ENCODE results near the gene ZSCAN31. TPM values are rescaled to one million over a fixed set of nuclear protein-coding genes. Genes with fewer than 3 reads are reported as not detected.

Gene ZSCAN31
- total and polyA plus RNA-seq, 10 of the 15 experiments (the other 5 are each of a cell fraction or from before 2014, with no cell fraction given): 1.6 to 5.2 (median 2.9) TPM

- intact Hi-C loops (cut with micrococcal nuclease; ENCODE audit: unreplicated experiment) (no loop called here), in situ Hi-C loops (cut with MboI) (loop anchor here (25.0 kb wide), 1 partner anchor 1208 kb away; no protein-coding TSS in a partner anchor)
- Histone ChIP-seq H3K4me3 (no peak overlapping the region), H3K36me3 (ENCODE audit: control insufficient read depth in 2 of 2, insufficient read depth in 2 of 2, low read length in 1 of 2) (peaks cover 0 to 3% of the 10 kb centered on the region in 2 experiments; a peak in 1 of 4 replicates), H4K20me1 (ENCODE audit: control insufficient read depth, insufficient read depth) (no peaks in the 10 kb centered on the region), H3K9me3 (replicated peaks; ENCODE audit: control insufficient read depth, insufficient read depth, low read length) (no peaks in the 10 kb centered on the region), H3K79me2 (ENCODE audit: control insufficient read depth, insufficient read depth, low read length) (no peaks in the 10 kb centered on the region), H3K9ac (ENCODE audit: control insufficient read depth, insufficient read depth, low read length) (no peak overlapping the region), H3K4me1 (ENCODE audit: control insufficient read depth, insufficient read depth, low read length) (peaks cover 14% of the 10 kb centered on the region), H3K27me3 (replicated peaks in 1 of 2; ENCODE audit: control insufficient read depth in 2 of 2, insufficient read depth in 2 of 2, low read length in 1 of 2) (no peaks in the 10 kb centered on the region), H2AFZ (ENCODE audit: control insufficient read depth, low read depth, low read length) (no peak overlapping the region), H3K27ac (ENCODE audit: control insufficient read depth, insufficient read depth) (no peak overlapping the region), H3K4me2 (ENCODE audit: control insufficient read depth, insufficient read depth) (no peak overlapping the region)
- ChIA-PET SMC1A (ENCODE audit: uncharacterized antibody, unreplicated experiment) (interaction anchor here (1.3 to 3.4 kb wide), 2 partner anchors 13 to 14 kb away, joined by 3 to 35 read pairs; no protein-coding TSS in a partner anchor), POLR2A (no interaction called here), RAD21 (ENCODE audit: unreplicated experiment) (interaction anchor here (2.7 kb wide), 1 partner anchor 12 kb away, joined by 16 read pairs; no protein-coding TSS in a partner anchor), CTCF (interaction anchor here (2.1 to 3.3 kb wide), 2 partner anchors 13 to 14 kb away, joined by 7 to 27 read pairs; no protein-coding TSS in a partner anchor)
- DNase-seq (ENCODE audit: low read depth, low spot score) (no peak), ATAC-seq (no peak), FAIRE-seq (no peak)
- BruUV-seq (replicated peaks): no TSS peak
- 87% methylated on average over 2 of the region's 2 CpGs for WGBS (ENCODE audit: insufficient coverage, insufficient replicate concordance, low lambda C conversion rate, missing lambda C conversion rate)
- TF ChIP-seq IKZF1 (conservative IDR thresholded peaks at IDR 0.05) (no peak), ZNF384 (IDR thresholded peaks at IDR 0.05; ENCODE audit: borderline replicate concordance, low read depth, low read length) (no peak), POLR2AphosphoS5 (IDR thresholded peaks at IDR 0.05; ENCODE audit: low read length) (no peak), HDAC6 (IDR thresholded peaks at IDR 0.05; ENCODE audit: unreplicated experiment) (no peak), TBL1XR1 (IDR thresholded peaks at IDR 0.05; ENCODE audit: low read depth, low read length) (no peak)
These were observed 34.5 kb upstream of the ZSCAN31 start for GRCh38 chr6:28370440-28370839.

GRCh38 chr6:28369463-28369862 lies 33.5 kb upstream of the ZSCAN31 start:
- H3K9ac ChIP-seq (ENCODE audit: control insufficient read depth, insufficient read depth, low read length): no peak overlapping the region
- intact Hi-C loops (cut with micrococcal nuclease; ENCODE audit: unreplicated experiment): no loop called here
- FAIRE-seq (no peak), DNase-seq (ENCODE audit: low read depth, low spot score) (no peak), ATAC-seq (no peak)
- ChIA-PET SMC1A (ENCODE audit: uncharacterized antibody, unreplicated experiment) (interaction anchor here (1.2 kb wide), 1 partner anchor 14 kb away, joined by 3 read pairs; no protein-coding TSS in a partner anchor), RAD21 (ENCODE audit: unreplicated experiment) (no interaction called here), CTCF (no interaction called here), POLR2A (no interaction called here)
- H3K4me3 ChIP-seq: no peak overlapping the region
- peaks cover 0 to 3% of the 10 kb centered on the region in 2 experiments; a peak in 1 of 4 replicates for H3K36me3 ChIP-seq (ENCODE audit: control insufficient read depth in 2 of 2, insufficient read depth in 2 of 2, low read length in 1 of 2)
- H3K79me2 ChIP-seq (ENCODE audit: control insufficient read depth, insufficient read depth, low read length): no peaks in the 10 kb centered on the region
- peaks cover 14% of the 10 kb centered on the region for H3K4me1 ChIP-seq (ENCODE audit: control insufficient read depth, insufficient read depth, low read length)
- H3K9me3 ChIP-seq (replicated peaks; ENCODE audit: control insufficient read depth, insufficient read depth, low read length): no peaks in the 10 kb centered on the region
- 98% methylated on average over 3 of the region's 3 CpGs for WGBS (ENCODE audit: insufficient coverage, insufficient replicate concordance, low lambda C conversion rate, missing lambda C conversion rate)
- no peaks in the 10 kb centered on the region for H3K27me3 ChIP-seq (replicated peaks in 1 of 2; ENCODE audit: control insufficient read depth in 2 of 2, insufficient read depth in 2 of 2, low read length in 1 of 2)
- in situ Hi-C loops (cut with MboI): loop anchor here (25.0 kb wide), 1 partner anchor 1207 kb away; no protein-coding TSS in a partner anchor
- no peak overlapping the region for H2AFZ ChIP-seq (ENCODE audit: control insufficient read depth, low read depth, low read length)
- BruUV-seq (replicated peaks): no TSS peak
- no peak overlapping the region for H3K4me2 ChIP-seq (ENCODE audit: control insufficient read depth, insufficient read depth)
- no peaks in the 10 kb centered on the region for H4K20me1 ChIP-seq (ENCODE audit: control insufficient read depth, insufficient read depth)
- H3K27ac ChIP-seq (ENCODE audit: control insufficient read depth, insufficient read depth): no peak overlapping the region
- TF ChIP-seq, protein P1, sequence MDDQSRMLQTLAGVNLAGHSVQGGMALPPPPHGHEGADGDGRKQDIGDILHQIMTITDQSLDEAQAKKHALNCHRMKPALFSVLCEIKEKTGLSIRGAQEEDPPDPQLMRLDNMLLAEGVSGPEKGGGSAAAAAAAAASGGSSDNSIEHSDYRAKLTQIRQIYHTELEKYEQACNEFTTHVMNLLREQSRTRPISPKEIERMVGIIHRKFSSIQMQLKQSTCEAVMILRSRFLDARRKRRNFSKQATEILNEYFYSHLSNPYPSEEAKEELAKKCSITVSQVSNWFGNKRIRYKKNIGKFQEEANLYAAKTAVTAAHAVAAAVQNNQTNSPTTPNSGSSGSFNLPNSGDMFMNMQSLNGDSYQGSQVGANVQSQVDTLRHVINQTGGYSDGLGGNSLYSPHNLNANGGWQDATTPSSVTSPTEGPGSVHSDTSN (IDR thresholded peaks at IDR 0.05; ENCODE audit: insufficient replicate concordance, low read depth, low read length): no peak
- TF ChIP-seq ZNF207 (IDR thresholded peaks at IDR 0.05; ENCODE audit: borderline replicate concordance) (no peak), PAX8 (IDR thresholded peaks at IDR 0.05) (no peak), FOS (IDR thresholded peaks at IDR 0.05; ENCODE audit: borderline replicate concordance, extremely low read depth, insufficient read length) (no peak), CTCF (IDR thresholded peaks at IDR 0.05 in 2 of 3, conservative IDR thresholded peaks at IDR 0.05 in 1 of 3; ENCODE audit: control insufficient read depth in 2 of 3, extremely low read depth in 1 of 3, insufficient read depth in 1 of 3, low read depth in 3 of 3, low read length in 3 of 3) (no peak), IRF4 (IDR thresholded peaks at IDR 0.05; ENCODE audit: low read depth, low read length) (no peak), FOXM1 (IDR thresholded peaks at IDR 0.05; ENCODE audit: low read depth, low read length) (no peak)
- TF ChIP-seq, protein P2, sequence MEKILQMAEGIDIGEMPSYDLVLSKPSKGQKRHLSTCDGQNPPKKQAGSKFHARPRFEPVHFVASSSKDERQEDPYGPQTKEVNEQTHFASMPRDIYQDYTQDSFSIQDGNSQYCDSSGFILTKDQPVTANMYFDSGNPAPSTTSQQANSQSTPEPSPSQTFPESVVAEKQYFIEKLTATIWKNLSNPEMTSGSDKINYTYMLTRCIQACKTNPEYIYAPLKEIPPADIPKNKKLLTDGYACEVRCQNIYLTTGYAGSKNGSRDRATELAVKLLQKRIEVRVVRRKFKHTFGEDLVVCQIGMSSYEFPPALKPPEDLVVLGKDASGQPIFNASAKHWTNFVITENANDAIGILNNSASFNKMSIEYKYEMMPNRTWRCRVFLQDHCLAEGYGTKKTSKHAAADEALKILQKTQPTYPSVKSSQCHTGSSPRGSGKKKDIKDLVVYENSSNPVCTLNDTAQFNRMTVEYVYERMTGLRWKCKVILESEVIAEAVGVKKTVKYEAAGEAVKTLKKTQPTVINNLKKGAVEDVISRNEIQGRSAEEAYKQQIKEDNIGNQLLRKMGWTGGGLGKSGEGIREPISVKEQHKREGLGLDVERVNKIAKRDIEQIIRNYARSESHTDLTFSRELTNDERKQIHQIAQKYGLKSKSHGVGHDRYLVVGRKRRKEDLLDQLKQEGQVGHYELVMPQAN (conservative IDR thresholded peaks at IDR 0.05): no peak

All from GM12878 (cell line).